ENCODE data around the gene PANK1.
"Not testable (repeated sequence)": the region's sequence is repeated elsewhere in the genome, so short reads cannot be mapped to it uniquely, and the experiment has no call there.

The PANK1 gene

GRCh38 chr10:89565180-89565579 is 79.9 kb downstream of the PANK1 start:
- DNase-seq, result no peak

DNA sequence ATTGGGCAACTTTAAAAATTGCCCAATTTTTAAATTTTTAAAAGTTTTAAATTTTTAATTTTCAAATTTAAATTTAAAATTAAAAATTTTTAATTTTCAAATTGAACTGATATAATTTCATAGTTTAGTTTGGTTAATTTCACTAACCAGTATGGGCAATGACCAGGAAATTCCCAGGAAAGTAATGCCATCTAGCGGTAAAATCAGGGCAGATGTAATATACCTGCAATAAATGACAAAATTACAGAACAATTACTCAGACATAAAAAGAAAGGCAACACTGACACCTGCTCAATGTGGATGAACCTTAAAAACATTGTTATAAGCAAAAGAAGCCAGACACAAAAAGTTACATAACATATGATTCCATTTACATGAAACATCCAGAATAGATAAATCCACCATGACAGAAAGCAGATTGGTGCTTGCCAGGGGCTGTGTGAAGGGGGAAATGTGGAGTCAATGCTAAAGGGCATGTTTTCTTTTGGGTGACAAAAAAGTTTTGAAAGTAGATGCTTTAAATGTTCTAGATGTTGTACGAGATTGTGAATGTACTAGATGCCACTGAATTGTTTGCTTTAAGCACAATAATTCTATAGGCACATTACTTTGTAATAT is 81.1 kb downstream of the PANK1 start:
- peak; percentile 41 for DNase-seq

DNA sequence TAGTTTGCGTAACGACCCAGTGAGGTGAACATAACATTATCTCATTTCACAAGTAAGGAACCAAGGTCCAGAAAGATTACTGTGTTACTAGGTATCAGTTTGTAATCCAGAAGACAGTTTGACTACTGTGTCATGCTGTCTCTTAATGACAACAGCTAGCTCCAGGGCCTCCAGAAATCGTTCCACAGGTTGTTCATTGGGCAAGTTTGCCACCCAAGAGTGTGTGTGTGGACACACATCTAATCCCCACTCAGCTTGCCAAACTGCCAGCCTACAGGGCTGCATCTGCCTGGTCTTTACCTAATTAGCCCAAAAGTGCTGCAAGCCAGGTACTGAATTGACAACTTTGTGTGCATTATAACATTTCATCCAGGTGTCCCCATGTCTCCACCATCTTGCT is 81.7 kb downstream of the PANK1 start:
- DNase-seq, result no peak

DNA sequence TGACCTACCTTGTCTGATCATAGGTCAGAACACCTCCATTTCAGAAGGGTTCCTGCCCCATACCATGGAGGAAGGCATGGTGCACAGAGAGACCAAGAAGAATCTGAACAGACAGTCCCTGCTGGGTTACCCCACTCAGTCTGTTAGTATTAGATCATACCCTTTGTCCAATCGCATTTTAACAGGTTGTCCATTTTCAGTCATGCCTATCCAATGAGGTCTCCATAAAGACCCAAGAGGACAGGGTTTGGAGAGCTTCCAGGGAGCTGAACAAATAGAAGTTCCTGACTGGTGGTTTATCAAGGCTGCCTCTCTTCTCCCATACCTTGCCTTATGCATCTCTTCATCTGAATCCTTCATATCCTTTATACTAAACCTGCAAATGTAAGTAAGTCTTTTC is 88.4 kb downstream of the PANK1 start:
- no peak for DNase-seq

DNA sequence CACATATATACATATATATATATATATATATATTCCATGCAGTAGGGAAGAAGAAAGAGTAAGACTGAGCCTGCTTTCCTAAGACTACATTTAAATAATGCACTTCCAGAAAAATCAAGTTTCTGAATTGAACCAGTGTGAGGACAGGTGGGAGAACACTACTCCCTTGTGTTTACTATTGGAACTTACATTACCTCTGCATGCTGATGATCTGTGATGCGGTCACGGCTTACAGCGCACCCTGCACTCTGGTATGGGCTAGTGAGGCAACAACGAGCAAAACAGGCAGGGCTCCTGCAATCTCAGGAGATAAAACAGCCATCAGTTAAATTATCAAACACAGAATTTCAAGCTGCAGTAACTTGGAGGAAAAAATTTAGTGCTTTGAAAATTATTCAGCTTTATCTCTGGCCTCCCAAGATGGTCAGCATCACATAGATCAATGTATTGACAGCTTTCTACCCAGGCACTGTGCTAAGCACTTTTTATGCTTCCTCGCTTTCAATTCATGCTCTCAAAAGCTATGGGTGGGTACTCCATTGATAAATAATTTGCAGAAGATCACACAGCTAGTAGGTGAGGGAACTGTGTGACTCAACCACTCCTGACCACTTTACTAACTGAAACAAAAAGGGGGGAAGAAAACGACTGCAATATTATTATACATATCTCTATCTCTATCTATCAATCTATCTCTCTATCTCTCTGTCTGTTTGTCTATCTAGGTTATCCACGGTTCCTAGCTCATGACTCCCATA is 89.2 kb downstream of the PANK1 start:
- no peak for DNase-seq

GRCh38 chr10:89554433-89554832 is 90.6 kb downstream of the PANK1 start:
- DNase-seq, result no peak

- DNase-seq, result no peak
Observed at GRCh38 chr10:89553064-89553734, 91.8 kb downstream of the PANK1 start.

GRCh38 chr10:89552213-89552612 is 92.8 kb downstream of the PANK1 start:
- DNase-seq, result no peak

GRCh38 chr10:89550509-89550908 is 94.5 kb downstream of the PANK1 start:
- no peak for DNase-seq

DNA sequence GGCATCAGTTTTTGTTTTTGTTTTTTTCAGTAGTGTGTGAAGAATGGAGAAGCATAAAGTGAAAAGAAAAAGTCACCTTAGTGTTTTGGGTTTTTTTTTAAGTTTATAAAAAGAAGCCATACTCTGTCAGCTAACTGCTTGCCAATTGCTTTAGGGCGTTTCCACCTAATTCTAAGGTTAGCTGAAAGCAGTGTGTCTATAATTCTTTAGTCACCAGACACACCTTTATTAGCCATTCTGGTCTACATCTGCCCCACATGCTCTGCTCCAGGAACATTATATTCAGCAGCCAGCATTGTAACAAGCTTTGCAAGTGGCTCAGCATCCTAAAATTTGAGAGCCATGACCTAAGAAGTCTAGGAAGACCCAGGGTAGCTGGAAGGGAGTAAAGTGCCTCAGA is 95.5 kb downstream of the PANK1 start:
- no peak for DNase-seq

- DNase-seq, result no peak
Observed at GRCh38 chr10:89548673-89549072, 96.4 kb downstream of the PANK1 start.

DNA sequence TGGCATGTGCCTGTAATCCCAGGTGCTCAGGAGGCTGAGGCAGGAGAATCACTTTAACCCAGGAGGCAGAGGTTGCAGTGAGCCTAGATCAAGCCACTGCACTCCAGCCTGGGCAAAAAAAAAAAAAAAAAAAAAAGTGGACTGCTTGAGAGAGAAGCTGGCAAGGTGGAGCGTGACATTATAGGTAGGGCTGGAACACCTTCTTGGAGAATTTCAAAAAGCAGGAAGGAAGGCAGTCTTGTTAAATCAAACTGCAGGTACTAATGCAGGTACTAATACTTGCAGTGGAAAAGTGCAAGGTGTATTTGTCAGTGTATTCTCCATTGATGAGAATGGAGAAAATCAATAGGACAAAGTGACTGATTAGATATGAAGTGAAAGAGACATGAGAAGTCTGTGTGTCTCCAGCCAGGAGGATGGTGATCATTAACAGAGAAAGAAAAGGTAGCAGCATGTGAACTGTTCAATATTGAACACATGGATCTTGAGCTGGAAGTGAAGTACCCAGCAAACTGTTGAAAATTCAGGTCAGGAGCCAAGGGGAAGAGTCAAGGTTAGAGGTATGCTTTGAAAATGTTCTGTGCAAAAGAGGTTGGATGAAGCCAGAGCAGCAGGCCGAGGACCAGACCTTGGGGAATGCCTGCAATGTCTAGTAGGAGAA is 97.1 kb downstream of the PANK1 start:
- no peak for DNase-seq

- DNase-seq, result not testable (repeated sequence)
Observed at GRCh38 chr10:89546651-89547050, 98.4 kb downstream of the PANK1 start.

GRCh38 chr10:89543841-89544240 is 101.2 kb downstream of the PANK1 start:
- DNase-seq, result no peak

GRCh38 chr10:89540420-89540949 is 104.6 kb downstream of the PANK1 start:
- no peak for DNase-seq

- DNase-seq, result no peak
Observed at GRCh38 chr10:89537364-89537763, 107.7 kb downstream of the PANK1 start.

GRCh38 chr10:89536013-89536354 is 109.1 kb downstream of the PANK1 start:
- no peak for DNase-seq

GRCh38 chr10:89535171-89536012 is 109.7 kb downstream of the PANK1 start, which contains the start of gene SLC16A12:
Gene SLC16A12 (minus strand): TSS chr10:89535594. CDS start chr10:89462578, 73,016 bp downstream.
- DNase-seq, result peak; percentile 53

DNA sequence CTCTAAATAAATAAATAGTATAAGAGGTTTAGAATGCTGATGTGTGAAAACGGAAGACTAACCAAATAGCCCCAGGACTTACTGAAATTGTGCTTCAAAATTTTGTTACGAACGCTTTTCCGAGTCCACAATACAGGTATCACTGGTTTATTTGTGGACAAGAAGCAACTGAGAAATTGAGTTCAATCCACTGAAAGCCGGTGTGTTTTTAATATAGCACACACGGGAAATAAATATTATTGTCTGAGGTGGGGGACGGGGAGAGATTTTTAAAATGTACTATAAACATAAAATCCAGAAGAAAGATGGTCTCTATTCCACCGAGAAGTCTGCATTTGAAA is 110.2 kb downstream of the PANK1 start:
- no peak for DNase-seq

Data from NCI-H82 (cell line).